GM21447 (cell line): ENCODE measurements around the gene REX1BD.
"Not testable (repeated sequence)": the region's sequence is repeated elsewhere in the genome, so short reads cannot be mapped to it uniquely, and the experiment has no call there.

Experiments used
- ATAC-seq: cut with Tn5 transposase; IDR thresholded peaks from one replicate; pipeline ENCODE4 v1.9.1; 2021; ENCODE audit not compliant: unreplicated experiment

The REX1BD gene

GRCh38 chr19:18600692-18601397 is 12.2 kb downstream of the REX1BD start:
- not testable (repeated sequence) for ATAC-seq

DNA sequence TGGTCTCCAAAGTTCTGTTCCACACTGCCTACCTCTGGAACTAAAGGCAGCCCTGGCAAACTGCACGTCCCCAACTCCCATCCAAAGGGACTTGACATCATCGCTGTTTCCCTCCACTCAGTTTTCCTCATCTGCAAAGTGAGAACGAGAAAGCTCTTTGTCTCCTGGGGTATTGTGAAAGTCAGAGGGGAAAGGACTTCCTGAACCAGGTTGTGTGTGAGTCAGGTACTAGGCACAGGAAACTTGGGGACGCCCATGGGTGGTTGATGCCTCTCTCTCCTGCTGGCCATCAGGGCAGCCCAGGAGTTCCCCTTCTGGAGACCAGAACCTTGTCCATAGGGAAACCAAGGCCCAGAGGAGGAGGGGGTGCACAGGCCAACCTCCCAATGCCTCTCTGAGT is 13.3 kb downstream of the REX1BD start:
- ATAC-seq, result no peak

GRCh38 chr19:18603255-18603957 is 14.8 kb downstream of the REX1BD start:
- ATAC-seq, result no peak

DNA sequence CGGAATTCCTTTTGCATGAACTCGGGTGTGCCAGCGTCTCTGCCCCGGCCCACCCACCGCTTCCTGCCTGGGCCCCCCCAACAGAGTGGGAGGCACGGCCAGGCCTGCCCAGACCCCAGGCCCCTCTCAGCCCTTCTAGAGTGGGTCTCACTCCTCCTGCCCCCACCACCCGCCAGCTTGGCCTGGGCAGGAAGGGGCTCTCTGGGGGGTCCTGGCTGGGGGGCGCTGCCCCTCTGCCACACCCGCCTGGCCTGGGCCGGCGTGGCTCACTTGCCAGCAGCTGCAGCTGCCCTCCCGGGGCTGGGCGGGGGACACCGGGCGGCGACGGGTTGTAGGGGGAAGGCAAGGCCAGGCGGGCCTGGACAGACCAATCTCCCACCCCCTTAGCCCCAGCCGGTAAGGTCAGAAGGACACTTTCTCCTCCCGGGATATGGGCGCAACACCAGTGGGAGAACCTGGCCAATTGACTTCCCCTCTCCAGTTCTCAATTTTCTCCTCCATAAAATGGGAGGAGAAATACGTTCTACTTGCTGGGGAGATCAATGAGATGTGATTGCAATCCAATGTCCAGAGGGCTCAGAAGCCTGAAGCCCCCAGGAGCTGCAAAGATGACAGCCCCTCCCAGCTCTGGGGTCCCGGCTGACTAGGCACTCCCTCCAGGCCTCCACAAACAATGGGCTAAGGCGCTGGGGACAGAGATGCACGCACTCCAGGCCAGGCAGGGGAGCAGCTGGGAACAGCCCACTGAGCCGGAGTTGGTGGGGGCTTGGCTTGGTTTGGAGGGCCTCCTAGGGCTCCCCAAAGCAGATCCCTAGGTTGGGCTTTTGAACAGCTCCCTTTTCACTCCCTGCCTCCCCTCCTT is 15.6 kb downstream of the REX1BD start:
- ATAC-seq, result no peak

- ATAC-seq, result no peak
Measured at GRCh38 chr19:18604820-18605159, 16.2 kb downstream of the REX1BD start.

- no peak for ATAC-seq
Measured at GRCh38 chr19:18605196-18605545, 16.6 kb downstream of the REX1BD start.

- ATAC-seq, result no peak
Measured at GRCh38 chr19:18605546-18606280, 17.1 kb downstream of the REX1BD start.

GRCh38 chr19:18606281-18607225 is 18.0 kb downstream of the REX1BD start, which contains the start of gene CRLF1:
TSS of gene CRLF1 (minus strand) at chr19:18606799. CDS start at chr19:18606656, 143 bp downstream.
- no peak for ATAC-seq

- ATAC-seq, result no peak
Measured at GRCh38 chr19:18607226-18608101, 18.9 kb downstream of the REX1BD start.

DNA sequence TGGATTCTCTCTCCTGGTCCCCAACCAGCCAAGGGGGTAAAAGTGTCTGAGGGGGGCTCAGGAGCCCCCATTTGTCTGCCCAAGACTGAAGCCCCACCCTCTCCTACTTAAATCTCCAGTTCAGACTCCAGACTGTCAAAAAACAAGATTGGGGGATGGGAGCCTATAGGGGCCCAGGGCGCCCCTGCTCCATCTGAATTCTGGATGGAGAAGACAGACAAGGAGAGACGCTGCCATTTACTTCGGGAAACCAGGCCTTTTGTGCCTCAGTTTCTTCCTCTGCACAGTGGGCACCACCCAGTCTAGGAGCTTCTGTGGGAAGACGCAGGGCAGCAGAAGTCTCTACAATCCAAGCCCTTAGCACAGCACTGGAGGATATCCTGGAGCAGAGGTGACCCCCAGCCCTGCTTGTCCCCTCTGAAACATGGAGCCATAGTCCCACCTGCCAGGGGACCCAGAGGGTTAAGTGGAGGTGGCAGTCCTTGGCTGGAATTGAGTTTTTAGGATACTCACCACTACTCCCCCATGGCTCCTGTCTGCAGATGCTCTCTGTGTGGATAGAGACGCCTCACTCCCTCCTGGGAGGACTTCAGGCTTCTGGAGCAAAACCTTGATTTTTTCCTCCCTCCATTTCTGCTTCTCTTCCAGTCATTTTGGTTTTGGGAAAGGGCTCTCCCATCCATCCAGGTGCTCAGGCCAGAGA is 19.7 kb downstream of the REX1BD start:
- ATAC-seq, result no peak

DNA sequence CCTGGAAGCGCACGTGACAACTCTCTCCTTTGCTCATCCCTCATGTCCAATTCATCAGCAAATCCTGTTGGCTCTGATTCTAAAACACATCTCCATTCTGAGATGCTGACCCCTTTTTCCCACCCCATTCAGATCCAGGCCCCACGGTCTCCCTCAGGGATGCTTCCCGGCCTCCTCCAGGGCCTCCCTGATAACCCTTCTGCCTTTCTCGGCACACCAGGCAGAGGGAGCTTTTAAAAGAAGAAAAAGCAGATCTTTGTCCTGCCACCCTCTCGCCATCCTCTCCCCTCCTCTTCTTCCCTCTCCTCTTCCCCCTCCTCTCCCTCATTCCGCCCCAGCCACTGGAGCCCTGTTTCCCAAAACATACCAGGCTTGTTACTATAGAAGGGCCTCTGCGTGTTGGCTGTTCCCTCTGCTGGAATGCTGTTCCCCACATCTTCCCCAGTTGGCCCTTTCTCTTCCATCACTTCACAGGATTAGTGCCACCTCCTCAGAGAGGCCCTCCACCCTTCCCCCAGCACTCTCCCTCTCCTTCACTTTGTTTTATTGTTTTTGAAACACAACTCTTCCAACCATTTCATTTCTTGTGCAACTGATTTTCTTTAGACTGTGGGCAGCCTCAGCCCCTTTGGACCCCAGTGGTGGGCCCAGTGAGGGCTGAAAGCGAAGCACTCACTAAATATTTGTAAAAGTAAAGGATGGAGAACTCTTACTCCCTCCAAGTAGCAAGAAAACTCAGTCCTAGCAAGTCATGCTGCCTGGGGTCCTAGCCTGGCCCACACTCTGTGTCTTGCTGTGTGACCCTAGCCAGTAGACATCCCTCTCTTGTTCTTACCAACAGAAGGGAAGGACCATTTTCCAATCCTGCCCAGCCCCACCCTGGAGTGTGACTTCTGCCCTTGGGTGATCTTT is 20.5 kb downstream of the REX1BD start:
- no peak for ATAC-seq

DNA sequence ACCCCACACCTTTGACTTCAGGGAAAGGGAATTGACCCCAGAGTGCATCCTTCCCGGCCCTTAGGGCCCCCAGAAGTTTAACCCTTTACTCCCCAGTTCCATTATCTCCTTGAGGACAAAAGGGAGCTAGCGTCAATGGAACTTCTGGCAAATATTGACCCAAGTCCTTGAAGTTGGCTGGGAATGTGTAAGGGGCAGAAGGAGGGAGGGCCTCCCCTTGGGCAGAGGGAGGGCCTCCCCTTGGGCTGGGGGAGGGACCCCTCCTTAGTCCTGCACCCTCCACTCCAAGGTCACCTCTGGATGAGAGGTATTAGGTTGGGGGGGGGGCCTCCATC is 21.1 kb downstream of the REX1BD start:
- ATAC-seq, result no peak

DNA sequence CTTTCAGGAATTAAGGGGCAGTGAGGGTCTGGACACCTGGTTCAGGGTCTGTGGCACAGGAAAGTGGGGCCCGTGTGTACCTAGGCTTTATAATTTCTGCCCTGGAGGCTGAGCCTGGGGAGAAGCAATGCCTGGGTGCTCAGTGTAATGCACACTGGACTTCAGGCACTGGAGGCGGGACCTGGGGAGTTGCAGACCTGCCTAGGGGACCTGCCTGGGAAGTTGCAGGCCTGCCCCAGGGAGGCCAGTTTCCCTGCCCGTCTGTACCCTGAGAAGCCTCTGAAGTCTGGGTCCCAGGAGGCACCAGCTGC is 21.6 kb downstream of the REX1BD start:
- ATAC-seq, result no peak

GRCh38 chr19:18610556-18611326 is 22.1 kb downstream of the REX1BD start:
- no peak for ATAC-seq

- no peak for ATAC-seq
Measured at GRCh38 chr19:18611327-18612050, 22.9 kb downstream of the REX1BD start.

DNA sequence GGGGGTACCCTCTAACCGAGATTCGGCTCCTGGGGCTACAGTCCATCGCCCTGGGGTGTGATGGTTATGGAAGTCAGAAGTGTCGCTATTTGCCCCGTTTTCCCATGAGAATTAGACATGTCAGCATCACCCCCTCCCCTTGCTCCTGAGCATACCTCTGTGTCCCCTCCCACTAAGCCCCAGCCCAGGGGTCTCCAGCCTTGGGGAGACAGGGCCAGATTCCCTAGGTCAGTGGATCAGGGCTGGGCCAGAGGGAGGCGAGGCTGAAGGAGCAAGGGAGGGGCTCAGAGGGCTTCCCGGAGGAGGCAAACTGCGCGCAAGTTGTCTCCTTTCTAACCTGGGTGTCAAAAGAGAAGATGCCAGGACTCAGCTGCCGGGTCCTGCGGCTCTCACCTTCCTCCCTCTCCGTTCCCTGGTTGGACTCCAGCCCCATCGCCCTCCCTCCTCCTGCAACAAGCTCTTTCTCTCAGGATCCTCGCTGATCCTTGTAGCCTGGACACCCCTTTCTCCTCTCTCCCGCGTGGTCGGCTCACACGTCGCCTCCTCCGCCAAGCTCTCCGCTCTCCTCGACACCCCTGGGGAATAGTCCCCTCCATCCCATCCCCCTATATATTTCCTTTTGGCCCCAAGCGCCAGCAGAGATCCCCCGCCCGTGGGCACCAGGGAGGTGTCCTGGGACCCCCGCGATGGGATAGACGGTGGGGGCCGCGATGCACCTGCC is 23.6 kb downstream of the REX1BD start:
- ATAC-seq, result no peak
